HG02571 (cell line): ENCODE measurements around the gene HELZ.
A peak's percentile ranks its signal among the peaks of the same experiment; 100 is the strongest.
"Not testable (repeated sequence)": the region's sequence is repeated elsewhere in the genome, so short reads cannot be mapped to it uniquely, and the experiment has no call there.

Source experiments
- ATAC-seq: cut with Tn5 transposase; IDR thresholded peaks from one replicate; pipeline ENCODE4 v1.9.1; 2021; ENCODE audit warnings: mild to moderate bottlenecking, moderate library complexity; ENCODE audit not compliant: unreplicated experiment

Gene HELZ

GRCh38 chr17:67271187-67271586 is 26.2 kb upstream of the HELZ start:
- ATAC-seq, result not testable (repeated sequence)

GRCh38 chr17:67270416-67270815 is 25.4 kb upstream of the HELZ start:
- ATAC-seq, result no peak

GRCh38 chr17:67266496-67266895 is 21.5 kb upstream of the HELZ start:
- no peak for ATAC-seq

- no peak for ATAC-seq
Observed at GRCh38 chr17:67265436-67266019, 20.5 kb upstream of the HELZ start.

GRCh38 chr17:67262435-67263117 is 17.6 kb upstream of the HELZ start:
- no peak for ATAC-seq

GRCh38 chr17:67260170-67260987 is 15.4 kb upstream of the HELZ start:
- ATAC-seq, result no peak

- ATAC-seq, result no peak
Observed at GRCh38 chr17:67258821-67259468, 13.9 kb upstream of the HELZ start.

GRCh38 chr17:67256075-67256732 is 11.2 kb upstream of the HELZ start:
- ATAC-seq, result no peak

GRCh38 chr17:67253384-67253783 is 8.4 kb upstream of the HELZ start:
- no peak for ATAC-seq

- ATAC-seq, result not testable (repeated sequence)
Observed at GRCh38 chr17:67251586-67251985, 6.6 kb upstream of the HELZ start.

GRCh38 chr17:67248291-67248690 is 3.3 kb upstream of the HELZ start:
- ATAC-seq, result no peak

GRCh38 chr17:67247416-67247900 is 2.5 kb upstream of the HELZ start:
- ATAC-seq, result no peak

GRCh38 chr17:67246653-67247415 is 1.8 kb upstream of the HELZ start:
- peak; percentile 49 for ATAC-seq

- no peak for ATAC-seq
Observed at GRCh38 chr17:67246403-67246652, 1.3 kb upstream of the HELZ start.

GRCh38 chr17:67245694-67246402 is 852 bp upstream of the HELZ start:
- ATAC-seq, result no peak

GRCh38 chr17:67244431-67245072 is 444 bp downstream of the HELZ start:
- ATAC-seq, result peak; percentile 15

GRCh38 chr17:67243284-67243683 is 1.7 kb downstream of the HELZ start:
- ATAC-seq, result no peak

GRCh38 chr17:67241719-67242341 is 3.2 kb downstream of the HELZ start:
- ATAC-seq, result no peak

GRCh38 chr17:67239597-67239996 is 5.4 kb downstream of the HELZ start:
- no peak for ATAC-seq
